ENCODE data around the gene TSLP.

GRCh38 chr5:111119221-111119620, 47.7 kb downstream of the TSLP start:
- TF ChIP-seq, protein P1, sequence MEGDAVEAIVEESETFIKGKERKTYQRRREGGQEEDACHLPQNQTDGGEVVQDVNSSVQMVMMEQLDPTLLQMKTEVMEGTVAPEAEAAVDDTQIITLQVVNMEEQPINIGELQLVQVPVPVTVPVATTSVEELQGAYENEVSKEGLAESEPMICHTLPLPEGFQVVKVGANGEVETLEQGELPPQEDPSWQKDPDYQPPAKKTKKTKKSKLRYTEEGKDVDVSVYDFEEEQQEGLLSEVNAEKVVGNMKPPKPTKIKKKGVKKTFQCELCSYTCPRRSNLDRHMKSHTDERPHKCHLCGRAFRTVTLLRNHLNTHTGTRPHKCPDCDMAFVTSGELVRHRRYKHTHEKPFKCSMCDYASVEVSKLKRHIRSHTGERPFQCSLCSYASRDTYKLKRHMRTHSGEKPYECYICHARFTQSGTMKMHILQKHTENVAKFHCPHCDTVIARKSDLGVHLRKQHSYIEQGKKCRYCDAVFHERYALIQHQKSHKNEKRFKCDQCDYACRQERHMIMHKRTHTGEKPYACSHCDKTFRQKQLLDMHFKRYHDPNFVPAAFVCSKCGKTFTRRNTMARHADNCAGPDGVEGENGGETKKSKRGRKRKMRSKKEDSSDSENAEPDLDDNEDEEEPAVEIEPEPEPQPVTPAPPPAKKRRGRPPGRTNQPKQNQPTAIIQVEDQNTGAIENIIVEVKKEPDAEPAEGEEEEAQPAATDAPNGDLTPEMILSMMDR (IDR thresholded peaks at IDR 0.05; ENCODE audit: low read depth, low read length), result no peak
- TF ChIP-seq POLR2A (IDR thresholded peaks at IDR 0.05; ENCODE audit: extremely low read depth, insufficient read length) (no peak), MYC (IDR thresholded peaks at IDR 0.05; ENCODE audit: low read depth, low read length) (no peak)

Data from NB4 (cell line).